Prostate gland (tissue), 2 donors: Measurements from ENCODE around the gene KRT72. TPM values are rescaled to one million over a fixed set of nuclear protein-coding genes. Genes with fewer than 3 reads are reported as not detected.

ENCODE experiments used
- DNase-seq: peaks from one replicate; pipeline ENCODE4 v3.0.0-alpha.2; 2019; ENCODE audit warnings: low spot score
- H3K27ac ChIP-seq, 2 donors: fragments of 200-600 bp; sonication (generic); 2 replicates each; pipeline ENCODE4 v1.5.1; 2017 to 2019
- H3K27me3 ChIP-seq: fragments of 200-600 bp; sonication (generic); replicated peaks from 2 replicates; pipeline ENCODE4 v1.5.1; 2019; ENCODE audit not compliant: insufficient read depth
- H3K36me3 ChIP-seq, 2 donors: fragments of 200-600 bp; sonication (generic); 1 replicate in 1 of 2; 2 replicates in 1 of 2; pipeline versions ENCODE4 v1.5.1 to v1.8.1; 2017 to 2019
- H3K4me1 ChIP-seq: fragments of 200-600 bp; sonication (generic); replicated peaks from 2 replicates; pipeline ENCODE4 v1.5.1; 2019
- H3K4me3 ChIP-seq, 2 donors: fragments of 200-600 bp; sonication (generic); 2 replicates each; pipeline ENCODE4 v1.5.1; 2017 to 2019
- H3K9me3 ChIP-seq: fragments of 200-600 bp; sonication (generic); 2 replicates; pipeline ENCODE4 v1.5.1; 2017
- POLR2A ChIP-seq: fragments of 450-650 bp; IDR thresholded peaks from one replicate; pipeline ENCODE4 v1.6.1; 2016; ENCODE audit warnings: antibody characterized with exemption, mild to moderate bottlenecking
- POLR2AphosphoS5 ChIP-seq: sonication (generic); formaldehyde crosslinking; IDR thresholded peaks from one replicate; pipeline ENCODE4 v1.6.1; 2017; ENCODE audit warnings: antibody characterized with exemption
- WGBS: methylation state at CpG from one replicate; pipeline ENCODE4 v1.1.5; 2018; 5-methylcytosine and 5-hydroxymethylcytosine counted together
- intact Hi-C: fragments of 100-400 bp; cut with DNase I; formaldehyde crosslinking; loops from one replicate; pipeline ENCODE4 v1.14.2; 2022
- total RNA-seq, 2 donors: library from RNA; depleted of rRNA; stranded (reverse); fragments of >200 nt; gene quantifications; one replicate each; pipeline ENCODE4 v1.1.0, GENCODE V29; 2016
- TF ChIP-seq, protein P1 (sequence below), 4 experiments: fragments of 200-600 bp in 2 of 4; fragments of 450-650 bp in 2 of 4; sonication (generic) in 2 of 4; IDR thresholded peaks; 1 replicate in 3 of 4; 2 replicates in 1 of 4; pipeline ENCODE4 v1.5.1; 2016 to 2019; ENCODE audit warnings: antibody characterized with exemption in 4 of 4, mild to moderate bottlenecking in 2 of 4, moderate library complexity in 2 of 4

Gene KRT72
- total RNA-seq, 2 donors from 2014 or later: 22.1 TPM; not detected in 1

DNA sequence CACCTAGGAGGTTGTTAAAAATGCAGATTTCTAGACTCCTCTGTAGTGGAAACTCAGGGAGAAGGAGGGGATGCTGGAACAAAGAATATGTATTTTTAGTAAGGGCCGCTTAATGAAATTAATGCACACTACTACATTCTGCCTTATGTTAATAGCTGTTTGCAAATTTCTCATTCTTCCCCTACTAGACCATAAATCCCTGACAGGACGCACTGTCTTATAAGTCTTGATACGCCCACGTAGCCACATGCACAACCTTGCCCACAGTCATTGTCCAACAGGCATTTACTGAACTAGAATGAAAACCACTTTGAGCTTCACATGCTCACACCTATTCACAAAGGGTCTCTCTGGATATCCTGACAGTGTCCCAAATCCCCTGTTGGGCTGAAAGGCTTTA, 40.2 kb upstream of the KRT72 start:
- no peaks in the 10 kb centered on the region for H3K4me1 ChIP-seq
- H3K36me3 ChIP-seq: no peaks in the 10 kb centered on the region
- no peak overlapping the region for H3K27ac ChIP-seq
- intact Hi-C loops: no loop called here
- 57% methylated on average over 4 of the region's 4 CpGs for WGBS
- no peak overlapping the region for H3K4me3 ChIP-seq
- no peaks in the 10 kb centered on the region for H3K9me3 ChIP-seq
- DNase-seq: no peak
- TF ChIP-seq, protein P1, sequence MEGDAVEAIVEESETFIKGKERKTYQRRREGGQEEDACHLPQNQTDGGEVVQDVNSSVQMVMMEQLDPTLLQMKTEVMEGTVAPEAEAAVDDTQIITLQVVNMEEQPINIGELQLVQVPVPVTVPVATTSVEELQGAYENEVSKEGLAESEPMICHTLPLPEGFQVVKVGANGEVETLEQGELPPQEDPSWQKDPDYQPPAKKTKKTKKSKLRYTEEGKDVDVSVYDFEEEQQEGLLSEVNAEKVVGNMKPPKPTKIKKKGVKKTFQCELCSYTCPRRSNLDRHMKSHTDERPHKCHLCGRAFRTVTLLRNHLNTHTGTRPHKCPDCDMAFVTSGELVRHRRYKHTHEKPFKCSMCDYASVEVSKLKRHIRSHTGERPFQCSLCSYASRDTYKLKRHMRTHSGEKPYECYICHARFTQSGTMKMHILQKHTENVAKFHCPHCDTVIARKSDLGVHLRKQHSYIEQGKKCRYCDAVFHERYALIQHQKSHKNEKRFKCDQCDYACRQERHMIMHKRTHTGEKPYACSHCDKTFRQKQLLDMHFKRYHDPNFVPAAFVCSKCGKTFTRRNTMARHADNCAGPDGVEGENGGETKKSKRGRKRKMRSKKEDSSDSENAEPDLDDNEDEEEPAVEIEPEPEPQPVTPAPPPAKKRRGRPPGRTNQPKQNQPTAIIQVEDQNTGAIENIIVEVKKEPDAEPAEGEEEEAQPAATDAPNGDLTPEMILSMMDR (IDR thresholded peaks at IDR 0.05): no peak
- TF ChIP-seq POLR2AphosphoS5 (no peak), POLR2A (no peak)
- peaks cover 8% of the 10 kb centered on the region for H3K27me3 ChIP-seq

DNA sequence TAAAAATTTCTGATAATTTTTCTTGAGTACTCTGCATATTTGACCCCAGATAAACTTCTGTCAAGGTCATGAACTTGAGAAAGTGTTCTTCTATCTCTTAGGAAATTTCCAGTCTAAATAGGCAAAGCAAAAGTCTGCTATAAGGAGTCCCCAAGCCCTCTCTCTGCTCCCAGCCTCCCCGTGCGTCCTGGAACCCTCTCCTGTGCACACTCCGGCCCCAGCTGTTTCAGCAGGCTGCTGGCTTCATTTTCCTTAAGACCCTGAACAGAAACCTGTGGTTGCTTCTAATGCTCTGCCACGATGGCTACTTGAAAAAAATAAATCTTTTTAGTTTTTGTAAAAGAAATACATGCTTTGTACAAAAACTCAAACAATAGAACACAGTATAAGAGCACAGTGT, 36.0 kb upstream of the KRT72 start:
- Histone ChIP-seq H3K36me3 (no peaks in the 10 kb centered on the region), H3K4me3 (no peak overlapping the region), H3K27ac (no peak overlapping the region), H3K9me3 (no peaks in the 10 kb centered on the region), H3K4me1 (no peaks in the 10 kb centered on the region), H3K27me3 (peaks cover 2% of the 10 kb centered on the region)
- no peak for DNase-seq
- WGBS: 87% methylated on average over 4 of the region's 4 CpGs
- intact Hi-C loops: no loop called here
- TF ChIP-seq POLR2AphosphoS5 (no peak), POLR2A (no peak)
- TF ChIP-seq, protein P1 (IDR thresholded peaks at IDR 0.05): no peak

GRCh38 chr12:52636592-52637258, 35.5 kb upstream of the KRT72 start:
- H3K27ac ChIP-seq: no peak overlapping the region
- intact Hi-C loops: no loop called here
- no peaks in the 10 kb centered on the region for H3K27me3 ChIP-seq
- no peak overlapping the region for H3K4me3 ChIP-seq
- H3K9me3 ChIP-seq: no peaks in the 10 kb centered on the region
- H3K36me3 ChIP-seq: no peaks in the 10 kb centered on the region
- DNase-seq: no peak
- 87% methylated on average over 5 of the region's 5 CpGs for WGBS
- no peaks in the 10 kb centered on the region for H3K4me1 ChIP-seq
- TF ChIP-seq POLR2AphosphoS5 (no peak), POLR2A (no peak)
- TF ChIP-seq, protein P1 (IDR thresholded peaks at IDR 0.05): no peak

GRCh38 chr12:52636189-52636588, 34.9 kb upstream of the KRT72 start:
- no peak for DNase-seq
- H3K36me3 ChIP-seq: no peaks in the 10 kb centered on the region
- intact Hi-C loops: no loop called here
- TF ChIP-seq, protein P1 (IDR thresholded peaks at IDR 0.05): no peak
- TF ChIP-seq POLR2A (no peak), POLR2AphosphoS5 (no peak)
- whole genome bisulfite sequencing: 84% methylated on average over 6 of the region's 6 CpGs
- H3K27ac ChIP-seq: no peak overlapping the region
- H3K27me3 ChIP-seq: no peaks in the 10 kb centered on the region
- no peak overlapping the region for H3K4me3 ChIP-seq
- no peaks in the 10 kb centered on the region for H3K9me3 ChIP-seq
- H3K4me1 ChIP-seq: no peaks in the 10 kb centered on the region
